Calu3 (cell line): ENCODE measurements around the gene CD47. TPM values are rescaled to one million over a fixed set of nuclear protein-coding genes. Genes with fewer than 3 reads are reported as not detected.

Source experiments
- BruUV-seq: library from RNA; stranded (reverse); fragments of 400-500 nt; replicated peaks from 2 replicates; lab custom pipeline; 2021; lab: Mats Ljungman, UMichigan
- CTCF ChIA-PET: fragments of 300-600 bp; sonication (Branson Sonifier 250); formaldehyde crosslinking; loops from one replicate; lab custom pipeline; 2022; ENCODE audit warnings: antibody characterized with exemption; lab: Charles Lee
- DNase-seq: peaks from one replicate; pipeline ENCODE4 v3.0.0; 2022
- H3K27ac Mint-ChIP-seq: one replicate; pipeline ENCODE4 v1.8.0; 2022; ENCODE audit warnings: mixed read lengths; ENCODE audit not compliant: unreplicated experiment
- H3K27me3 Mint-ChIP-seq: one replicate; pipeline ENCODE4 v1.8.0; 2022; ENCODE audit warnings: mixed read lengths; ENCODE audit not compliant: unreplicated experiment
- H3K36me3 Mint-ChIP-seq: one replicate; pipeline ENCODE4 v1.8.0; 2022; ENCODE audit warnings: mild to moderate bottlenecking, moderate library complexity, mixed read lengths; ENCODE audit not compliant: insufficient read depth, unreplicated experiment
- H3K4me1 Mint-ChIP-seq: one replicate; pipeline ENCODE4 v1.8.0; 2022; ENCODE audit warnings: mild to moderate bottlenecking, low read depth, mixed read lengths; ENCODE audit not compliant: unreplicated experiment
- H3K4me3 Mint-ChIP-seq: one replicate; pipeline ENCODE4 v1.8.0; 2022; ENCODE audit warnings: mild to moderate bottlenecking, low read depth, moderate library complexity, mixed read lengths; ENCODE audit not compliant: unreplicated experiment
- H3K9me3 Mint-ChIP-seq: one replicate; pipeline ENCODE4 v1.8.0; 2022; ENCODE audit warnings: low read depth, mixed read lengths; ENCODE audit not compliant: unreplicated experiment
- CTCF ChIP-seq: fragments of 200-600 bp; IDR thresholded peaks from one replicate; pipeline ENCODE4 v1.8.0; 2022; ENCODE audit warnings: antibody characterized with exemption; ENCODE audit not compliant: unreplicated experiment
- intact Hi-C: fragments of 100-400 bp; cut with micrococcal nuclease; formaldehyde crosslinking; loops from one replicate; pipeline ENCODE4 v1.10.0; 2022; ENCODE audit not compliant: unreplicated experiment
- total RNA-seq: library from RNA; stranded (reverse); gene quantifications from 2 replicates; pipeline ENCODE4 v1.2.3, GENCODE V29; 2022

The CD47 gene
- total RNA-seq, 1 experiment from 2014 or later: 174 TPM

GRCh38 chr3:108122276-108122675, 31.4 kb upstream of the CD47 start:
- no peaks in the 10 kb centered on the region for H3K36me3 Mint-ChIP-seq
- no TSS peak for BruUV-seq
- H3K27ac Mint-ChIP-seq: no peak overlapping the region
- H3K27me3 Mint-ChIP-seq: no peaks in the 10 kb centered on the region
- intact Hi-C loops: no loop called here
- no peak for TF ChIP-seq CTCF
- DNase-seq: no peak
- H3K9me3 Mint-ChIP-seq: no peaks in the 10 kb centered on the region
- CTCF ChIA-PET: no interaction called here
- peaks cover 14% of the 10 kb centered on the region for H3K4me1 Mint-ChIP-seq
- H3K4me3 Mint-ChIP-seq: no peak overlapping the region

- BruUV-seq: no TSS peak
- Mint-ChIP-seq H3K4me1 (peaks cover 6% of the 10 kb centered on the region), H3K36me3 (no peaks in the 10 kb centered on the region), H3K27ac (no peak overlapping the region), H3K27me3 (no peaks in the 10 kb centered on the region), H3K9me3 (no peaks in the 10 kb centered on the region), H3K4me3 (no peak overlapping the region)
- DNase-seq: no peak
- TF ChIP-seq CTCF: no peak
- CTCF ChIA-PET: no interaction called here
- intact Hi-C loops: no loop called here
These were observed 28.7 kb upstream of the CD47 start for GRCh38 chr3:108119398-108120104.

- TF ChIP-seq CTCF: no peak
- H3K27me3 Mint-ChIP-seq: no peaks in the 10 kb centered on the region
- H3K4me3 Mint-ChIP-seq: no peak overlapping the region
- no peaks in the 10 kb centered on the region for H3K4me1 Mint-ChIP-seq
- intact Hi-C loops: no loop called here
- no peak for DNase-seq
- no peaks in the 10 kb centered on the region for H3K36me3 Mint-ChIP-seq
- H3K9me3 Mint-ChIP-seq: no peaks in the 10 kb centered on the region
- CTCF ChIA-PET: no interaction called here
- no peak overlapping the region for H3K27ac Mint-ChIP-seq
- no TSS peak for BruUV-seq
These were observed 27.4 kb upstream of the CD47 start for GRCh38 chr3:108118038-108118768.

GRCh38 chr3:108117241-108117775, 26.5 kb upstream of the CD47 start:
- no peaks in the 10 kb centered on the region for H3K27me3 Mint-ChIP-seq

More at GRCh38 chr3:108117241-108117775, 26.5 kb upstream of the CD47 start:
- intact Hi-C loops: no loop called here
- no peak overlapping the region for H3K4me3 Mint-ChIP-seq
- no peaks in the 10 kb centered on the region for H3K9me3 Mint-ChIP-seq
- no peak for TF ChIP-seq CTCF
- CTCF ChIA-PET: no interaction called here
- no TSS peak for BruUV-seq
- H3K36me3 Mint-ChIP-seq: no peaks in the 10 kb centered on the region
- no peak for DNase-seq
- no peaks in the 10 kb centered on the region for H3K4me1 Mint-ChIP-seq
- no peak overlapping the region for H3K27ac Mint-ChIP-seq
